PC-9 (cell line): ENCODE measurements around the gene CLDN9. TPM values are rescaled to one million over a fixed set of nuclear protein-coding genes. Genes with fewer than 3 reads are reported as not detected.

ENCODE experiments used
- BruUV-seq: library from RNA; stranded (reverse); fragments of 400-500 nt; replicated peaks from 2 replicates; lab custom pipeline; 2021; lab: Mats Ljungman, UMichigan
- CTCF ChIA-PET: fragments of 300-600 bp; sonication (Branson Sonifier 250); formaldehyde crosslinking; loops from one replicate; lab custom pipeline; 2022; ENCODE audit warnings: antibody characterized with exemption; lab: Charles Lee
- POLR2A ChIA-PET: fragments of 300-600 bp; sonication (Branson Sonifier 250); formaldehyde crosslinking; loops from one replicate; lab custom pipeline; 2022; ENCODE audit warnings: antibody characterized with exemption; ENCODE audit not compliant: unreplicated experiment; lab: Charles Lee
- DNase-seq, 2 experiments: peaks; one replicate each; pipeline versions ENCODE4 v3.0.0 to v3.0.0-alpha.2; 2015 to 2022; ENCODE audit warnings: mixed read lengths in 1 of 2
- H2AFZ ChIP-seq: fragments of 200-600 bp; sonication (generic); 2 replicates; pipeline ENCODE4 v1.8.1; 2017; ENCODE audit warnings: antibody characterized with exemption
- H3F3A ChIP-seq: fragments of 200-600 bp; sonication (generic); 2 replicates; pipeline ENCODE4 v1.8.1; 2017; ENCODE audit warnings: antibody characterized with exemption, mild to moderate bottlenecking, low read depth; ENCODE audit not compliant: insufficient read depth
- H3K27ac ChIP-seq: fragments of 200-600 bp; sonication (generic); 2 replicates; pipeline ENCODE4 v1.6.1; 2016; ENCODE audit warnings: mixed run types
- H3K27me3 ChIP-seq: fragments of 200-600 bp; sonication (generic); 2 replicates; pipeline ENCODE4 v1.6.1; 2016; ENCODE audit warnings: low read depth, mixed run types; ENCODE audit not compliant: insufficient read depth
- H3K36me3 ChIP-seq: fragments of 200-600 bp; sonication (generic); 2 replicates; pipeline ENCODE4 v1.6.1; 2016; ENCODE audit warnings: low read depth, mixed run types
- H3K4me1 ChIP-seq: fragments of 200-600 bp; sonication (generic); replicated peaks from 2 replicates; pipeline ENCODE4 v1.6.1; 2016; ENCODE audit warnings: mixed run types; ENCODE audit not compliant: insufficient read depth
- H3K4me2 ChIP-seq: fragments of 200-600 bp; sonication (generic); 2 replicates; pipeline ENCODE4 v1.6.1; 2017; ENCODE audit warnings: mixed run types
- H3K4me3 ChIP-seq: fragments of 200-600 bp; sonication (generic); 2 replicates; pipeline ENCODE4 v1.6.1; 2016; ENCODE audit warnings: mixed run types
- H3K79me2 ChIP-seq: fragments of 200-600 bp; sonication (generic); 2 replicates; pipeline ENCODE4 v1.6.1; 2017; ENCODE audit warnings: low read depth, mixed run types
- H3K9me2 ChIP-seq: fragments of 200-600 bp; sonication (generic); 2 replicates; pipeline ENCODE4 v1.8.1; 2017; ENCODE audit warnings: mild to moderate bottlenecking; ENCODE audit not compliant: insufficient read depth
- H3K9me3 ChIP-seq: fragments of 200-600 bp; sonication (generic); 2 replicates; pipeline ENCODE4 v1.8.1; 2016; ENCODE audit warnings: low read depth; ENCODE audit not compliant: insufficient read depth
- H4K20me1 ChIP-seq: fragments of 200-600 bp; sonication (generic); 2 replicates; pipeline ENCODE4 v1.8.1; 2017; ENCODE audit not compliant: insufficient read depth
- EZH2 ChIP-seq: fragments of 200-600 bp; sonication (generic); IDR thresholded peaks from 2 replicates; pipeline ENCODE4 v1.8.0; 2017; ENCODE audit warnings: antibody characterized with exemption, low read depth
- intact Hi-C: fragments of 100-400 bp; cut with micrococcal nuclease; formaldehyde crosslinking; loops from one replicate; pipeline ENCODE4 v1.10.0; 2022; ENCODE audit not compliant: unreplicated experiment
- total RNA-seq: library from RNA; stranded (reverse); gene quantifications from 2 replicates; pipeline ENCODE4 v1.2.3, GENCODE V29; 2021
- TF ChIP-seq, protein P1 (sequence below): fragments of 200-600 bp; sonication (generic); conservative IDR thresholded peaks from 2 replicates; pipeline ENCODE4 v1.6.1; 2017; ENCODE audit warnings: mixed run types, antibody characterized with exemption, mild to moderate bottlenecking, moderate library complexity

Gene CLDN9
- total RNA-seq, 1 experiment from 2014 or later: 16.4 TPM

DNA sequence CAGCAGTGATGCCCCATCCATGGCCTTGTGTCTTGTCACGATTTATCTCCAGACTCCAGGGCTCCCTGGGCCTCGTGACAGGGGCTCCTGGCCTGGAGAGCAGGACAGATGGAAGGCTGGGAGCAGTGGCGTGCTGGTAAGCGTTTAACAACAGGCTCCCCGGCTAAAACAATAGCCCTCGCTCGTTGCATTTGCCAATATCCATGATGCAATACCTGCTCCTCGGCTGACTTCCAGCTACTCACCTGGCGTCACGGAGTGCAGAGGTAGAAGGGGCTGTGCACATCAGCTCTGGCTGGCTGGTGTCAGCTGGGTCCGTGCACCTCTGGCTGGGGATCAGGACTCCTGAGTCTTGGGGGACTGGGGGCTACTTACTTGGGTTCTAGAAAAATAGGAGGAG is 25.5 kb downstream of the CLDN9 start:
- Histone ChIP-seq H3F3A (peaks cover 25% of the 10 kb centered on the region; the same call in 1 of the 2 replicates), H3K27ac (peak overlapping the region; percentile 47), H4K20me1 (0 out of 2 replicates have a peak, but pooled peaks cover 4% of the 10 kb centered on the region), H3K4me3 (no peak overlapping the region), H2AFZ (no peak overlapping the region), H3K79me2 (peaks cover 17% of the 10 kb centered on the region), H3K36me3 (0 out of 2 replicates have a peak, but pooled peaks cover 3% of the 10 kb centered on the region), H3K27me3 (no peaks in the 10 kb centered on the region), H3K4me1 (peaks cover 30% of the 10 kb centered on the region), H3K4me2 (peak overlapping the region; percentile 87), H3K9me3 (no peaks in the 10 kb centered on the region), H3K9me2 (no peaks in the 10 kb centered on the region)
- TF ChIP-seq EZH2: no peak
- TF ChIP-seq, protein P1, sequence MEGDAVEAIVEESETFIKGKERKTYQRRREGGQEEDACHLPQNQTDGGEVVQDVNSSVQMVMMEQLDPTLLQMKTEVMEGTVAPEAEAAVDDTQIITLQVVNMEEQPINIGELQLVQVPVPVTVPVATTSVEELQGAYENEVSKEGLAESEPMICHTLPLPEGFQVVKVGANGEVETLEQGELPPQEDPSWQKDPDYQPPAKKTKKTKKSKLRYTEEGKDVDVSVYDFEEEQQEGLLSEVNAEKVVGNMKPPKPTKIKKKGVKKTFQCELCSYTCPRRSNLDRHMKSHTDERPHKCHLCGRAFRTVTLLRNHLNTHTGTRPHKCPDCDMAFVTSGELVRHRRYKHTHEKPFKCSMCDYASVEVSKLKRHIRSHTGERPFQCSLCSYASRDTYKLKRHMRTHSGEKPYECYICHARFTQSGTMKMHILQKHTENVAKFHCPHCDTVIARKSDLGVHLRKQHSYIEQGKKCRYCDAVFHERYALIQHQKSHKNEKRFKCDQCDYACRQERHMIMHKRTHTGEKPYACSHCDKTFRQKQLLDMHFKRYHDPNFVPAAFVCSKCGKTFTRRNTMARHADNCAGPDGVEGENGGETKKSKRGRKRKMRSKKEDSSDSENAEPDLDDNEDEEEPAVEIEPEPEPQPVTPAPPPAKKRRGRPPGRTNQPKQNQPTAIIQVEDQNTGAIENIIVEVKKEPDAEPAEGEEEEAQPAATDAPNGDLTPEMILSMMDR: no peak
- no TSS peak for BruUV-seq
- DNase-seq: peak; percentile 70 to 80
- intact Hi-C loops: no loop called here
- POLR2A ChIA-PET: no interaction called here
- CTCF ChIA-PET: interaction anchor here (0.5 kb wide), 1 partner anchor 10 kb away, joined by 4 read pairs; no protein-coding TSS in a partner anchor

DNA sequence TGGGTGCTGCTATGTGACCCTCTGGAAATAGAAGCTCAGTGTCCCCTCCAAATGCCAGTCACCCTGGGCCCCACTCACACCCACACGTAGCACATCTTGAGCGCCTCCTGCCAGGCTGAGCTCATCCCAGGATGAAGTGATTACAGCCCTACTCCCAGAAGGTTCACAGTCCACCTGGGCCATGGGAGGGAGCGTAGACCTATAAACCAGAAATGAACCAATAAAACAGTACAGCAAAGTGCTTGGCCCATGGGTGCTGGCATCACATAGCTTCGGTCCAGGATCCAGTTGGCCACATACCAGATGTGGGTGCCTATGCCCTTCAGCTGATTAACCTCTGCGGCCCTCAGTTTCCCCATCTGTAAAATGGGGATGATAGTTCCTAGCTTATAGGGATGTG is 26.2 kb downstream of the CLDN9 start:
- intact Hi-C loops: no loop called here
- H3F3A ChIP-seq: peaks cover 27% of the 10 kb centered on the region; the same call in 1 of the 2 replicates
- H3K27me3 ChIP-seq: no peaks in the 10 kb centered on the region
- H3K27ac ChIP-seq: no peak overlapping the region
- no peaks in the 10 kb centered on the region for H4K20me1 ChIP-seq
- H2AFZ ChIP-seq: no peak overlapping the region
- no peak for DNase-seq
- ChIA-PET CTCF (no interaction called here), POLR2A (interaction anchor here (0.7 kb wide), 1 partner anchor 21 kb away, joined by 4 read pairs; no protein-coding TSS in a partner anchor)
- no peaks in the 10 kb centered on the region for H3K9me2 ChIP-seq
- H3K9me3 ChIP-seq: no peaks in the 10 kb centered on the region
- H3K79me2 ChIP-seq: peaks cover 17% of the 10 kb centered on the region
- H3K4me2 ChIP-seq: peak overlapping the region; percentile 87
- H3K4me3 ChIP-seq: no peak overlapping the region
- peaks cover 30% of the 10 kb centered on the region for H3K4me1 ChIP-seq
- 0 out of 2 replicates have a peak, but pooled peaks cover 3% of the 10 kb centered on the region for H3K36me3 ChIP-seq
- TF ChIP-seq, protein P1: no peak
- no peak for TF ChIP-seq EZH2
- no TSS peak for BruUV-seq

DNA sequence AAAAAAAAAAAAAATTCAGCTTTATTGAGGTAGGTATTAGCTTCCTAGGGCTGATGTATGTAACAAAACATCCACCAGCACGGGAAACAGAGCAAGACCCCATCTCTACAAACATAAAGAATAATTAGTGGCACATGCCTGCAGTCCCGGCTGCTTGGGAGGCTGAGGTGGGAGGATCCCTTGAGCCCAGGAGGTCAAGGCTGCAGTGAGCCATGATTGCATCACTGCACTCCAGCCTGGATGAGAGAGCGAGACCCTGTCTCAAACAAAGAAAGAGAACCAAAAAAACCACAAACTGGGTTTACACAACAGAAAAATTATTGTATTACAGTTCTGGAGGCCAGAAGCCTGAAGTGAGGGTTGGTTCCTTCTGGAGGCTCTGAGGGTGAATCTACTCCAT is 29.7 kb downstream of the CLDN9 start:
- Histone ChIP-seq H4K20me1 (no peaks in the 10 kb centered on the region), H3K9me3 (no peaks in the 10 kb centered on the region), H3F3A (peaks cover 35% of the 10 kb centered on the region; the same call in 1 of the 2 replicates), H3K9me2 (no peaks in the 10 kb centered on the region), H2AFZ (no peak overlapping the region), H3K79me2 (no peaks in the 10 kb centered on the region), H3K4me3 (no peak overlapping the region), H3K27ac (no peak overlapping the region), H3K36me3 (no peaks in the 10 kb centered on the region), H3K27me3 (no peaks in the 10 kb centered on the region), H3K4me2 (no peak overlapping the region), H3K4me1 (peaks cover 32% of the 10 kb centered on the region)
- POLR2A ChIA-PET: interaction anchor here (0.7 to 0.8 kb wide), 2 partner anchors 105 to 318 kb away, joined by 6 to 7 read pairs; no protein-coding TSS in a partner anchor
- CTCF ChIA-PET: interaction anchor here (0.6 to 0.7 kb wide), 4 partner anchors 8 to 1297 kb away, joined by 3 to 12 read pairs (median 4); no protein-coding TSS in a partner anchor
- intact Hi-C loops: no loop called here
- TF ChIP-seq EZH2: no peak
- TF ChIP-seq, protein P1: no peak
- BruUV-seq: no TSS peak
- DNase-seq: no peak
